Osteoblast (primary cell): Measurements from ENCODE around the gene NUP98. TPM values are rescaled to one million over a fixed set of nuclear protein-coding genes. Genes with fewer than 3 reads are reported as not detected.
A peak's percentile ranks its signal among the peaks of the same experiment; 100 is the strongest.

Source experiments
- DNase-seq: peaks from one replicate; pipeline ENCODE4 v3.0.0; 2011; ENCODE audit warnings: low spot score, mixed read lengths; ENCODE audit not compliant: insufficient read length; ENCODE audit errors: missing footprints
- H2AFZ ChIP-seq: 2 replicates; pipeline ENCODE4 v1.6.0; 2011; ENCODE audit warnings: mild to moderate bottlenecking, low read length
- H3K27ac ChIP-seq: 2 replicates; pipeline ENCODE4 v1.5.1; 2011; ENCODE audit warnings: mild to moderate bottlenecking, low read depth, low read length, moderate library complexity
- H3K27me3 ChIP-seq: 2 replicates; pipeline ENCODE4 v1.6.0; 2012; ENCODE audit warnings: mild to moderate bottlenecking, control low read depth, inconsistent platforms, low read length, moderate library complexity; ENCODE audit not compliant: insufficient read depth
- H3K36me3 ChIP-seq: 2 replicates; pipeline ENCODE4 v1.5.1; 2011; ENCODE audit warnings: mild to moderate bottlenecking, low read length, control low read depth, moderate library complexity; ENCODE audit not compliant: insufficient read depth
- H3K4me1 ChIP-seq: 2 replicates; pipeline ENCODE4 v1.5.1; 2011; ENCODE audit warnings: mild to moderate bottlenecking, low read length, control low read depth, moderate library complexity; ENCODE audit not compliant: insufficient read depth
- H3K4me2 ChIP-seq: 2 replicates; pipeline ENCODE4 v1.6.0; 2011; ENCODE audit warnings: mild to moderate bottlenecking, low read length; ENCODE audit not compliant: insufficient read depth
- H3K4me3 ChIP-seq: fragments of 200-600 bp; sonication (generic); 3 replicates; pipeline ENCODE4 v1.5.1; 2012; ENCODE audit warnings: mild to moderate bottlenecking, low read length, inconsistent platforms; ENCODE audit not compliant: insufficient read depth
- H3K79me2 ChIP-seq: 2 replicates; pipeline ENCODE4 v1.6.0; 2012; ENCODE audit warnings: mild to moderate bottlenecking, low read length, control low read depth, inconsistent platforms; ENCODE audit not compliant: insufficient read depth
- H3K9me3 ChIP-seq: 2 replicates; pipeline ENCODE4 v1.5.1; 2011; ENCODE audit warnings: low read depth, low read length, control low read depth
- H4K20me1 ChIP-seq: 2 replicates; pipeline ENCODE4 v1.6.0; 2012; ENCODE audit warnings: mild to moderate bottlenecking, low read length, control low read depth; ENCODE audit not compliant: insufficient read depth
- CTCF ChIP-seq: IDR thresholded peaks from 2 replicates; pipeline ENCODE4 v1.5.1; 2011; ENCODE audit warnings: mild to moderate bottlenecking, low read depth, low read length, moderate library complexity; ENCODE audit errors: extremely low read depth
- total RNA-seq: library from RNA; depleted of rRNA; stranded (reverse); fragments of >200 nt; gene quantifications from 2 replicates; pipeline ENCODE4 v1.2.3, GENCODE V29; 2012

The NUP98 gene
- total RNA-seq = 114 and 119 TPM in 2 replicates

- Histone ChIP-seq H3K36me3 (peaks cover 17% of the 10 kb centered on the region), H3K79me2 (peaks cover 51% of the 10 kb centered on the region), H3K4me2 (peak within 1 kb of the TSS; percentile 88), H3K27ac (peak within 1 kb of the TSS; percentile 97), H2AFZ (peak within 1 kb of the TSS; percentile 96), H4K20me1 (peaks cover 33% of the 10 kb centered on the region), H3K4me3 (peak within 1 kb of the TSS; percentile 92), H3K9me3 (no peaks in the 10 kb centered on the region), H3K4me1 (peaks cover 15% of the 10 kb centered on the region), H3K27me3 (no peaks in the 10 kb centered on the region)
- DNase-seq = peak; percentile 99
- no peak for TF ChIP-seq CTCF
Observed at GRCh38 chr11:3797329-3798090, at the start of gene NUP98. Gene NUP98 (minus strand): TSS chr11:3797554. CDS start chr11:3782117, 15,437 bp downstream.

GRCh38 chr11:3845670-3846069 lies 48.3 kb upstream of the NUP98 start:
- Histone ChIP-seq H2AFZ (no peak overlapping the region), H3K36me3 (no peaks in the 10 kb centered on the region), H3K79me2 (peaks cover 11% of the 10 kb centered on the region), H3K4me1 (peaks cover 7% of the 10 kb centered on the region), H3K4me2 (no peak overlapping the region), H4K20me1 (no peaks in the 10 kb centered on the region), H3K27ac (no peak overlapping the region), H3K27me3 (no peaks in the 10 kb centered on the region), H3K4me3 (no peak overlapping the region), H3K9me3 (no peaks in the 10 kb centered on the region)
- DNase-seq = no peak
- TF ChIP-seq CTCF = no peak

GRCh38 chr11:3845246-3845645 lies 47.9 kb upstream of the NUP98 start:
- no peak overlapping the region for H2AFZ ChIP-seq
- no peak for TF ChIP-seq CTCF
- DNase-seq = no peak
- no peaks in the 10 kb centered on the region for H3K36me3 ChIP-seq
- H3K9me3 ChIP-seq = no peaks in the 10 kb centered on the region
- H3K27ac ChIP-seq = no peak overlapping the region
- H3K27me3 ChIP-seq = no peaks in the 10 kb centered on the region
- H3K4me1 ChIP-seq = peaks cover 7% of the 10 kb centered on the region
- H3K4me2 ChIP-seq = no peak overlapping the region
- H3K79me2 ChIP-seq = peaks cover 15% of the 10 kb centered on the region
- H3K4me3 ChIP-seq = no peak overlapping the region
- H4K20me1 ChIP-seq = no peaks in the 10 kb centered on the region

GRCh38 chr11:3843326-3843725 lies 46.0 kb upstream of the NUP98 start:
- Histone ChIP-seq H3K36me3 (no peaks in the 10 kb centered on the region), H3K4me1 (peaks cover 17% of the 10 kb centered on the region), H3K9me3 (no peaks in the 10 kb centered on the region), H4K20me1 (peaks cover 15% of the 10 kb centered on the region), H3K27ac (no peak overlapping the region), H3K4me2 (no peak overlapping the region), H3K79me2 (peaks cover 35% of the 10 kb centered on the region), H3K4me3 (no peak overlapping the region), H3K27me3 (no peaks in the 10 kb centered on the region), H2AFZ (no peak overlapping the region)
- DNase-seq = no peak
- TF ChIP-seq CTCF = no peak
